Vagina (tissue), 2 donors: ENCODE data around the gene DNLZ. TPM values are rescaled to one million over a fixed set of nuclear protein-coding genes. Genes with fewer than 3 reads are reported as not detected.
A peak's percentile ranks its signal among the peaks of the same experiment; 100 is the strongest.

Experiments used
- DNase-seq, 2 donors: peaks; one replicate each; pipeline ENCODE4 v3.0.0-alpha.2; 2017; ENCODE audit errors: extremely low spot score in 2 of 2
- H3K27ac ChIP-seq: fragments of 200-600 bp; sonication (generic); one replicate; pipeline ENCODE4 v1.5.1; 2019
- H3K27me3 ChIP-seq: fragments of 200-600 bp; sonication (generic); one replicate; pipeline ENCODE4 v1.5.1; 2019
- H3K36me3 ChIP-seq, 2 donors: fragments of 200-600 bp; sonication (generic); one replicate each; pipeline ENCODE4 v1.5.1; 2017 to 2019
- H3K4me1 ChIP-seq: fragments of 200-600 bp; sonication (generic); one replicate; pipeline ENCODE4 v1.5.1; 2019
- H3K4me3 ChIP-seq, 2 donors: fragments of 200-600 bp; sonication (generic); 1 replicate in 1 of 2; 2 replicates in 1 of 2; pipeline ENCODE4 v1.5.1; 2016 to 2019
- H3K9me3 ChIP-seq: fragments of 200-600 bp; sonication (generic); one replicate; pipeline ENCODE4 v1.5.1; 2019
- CTCF ChIP-seq, 3 experiments: fragments of 450-650 bp in 2 of 3; fragments of 200-600 bp in 1 of 3; sonication (generic) in 1 of 3; IDR thresholded peaks; one replicate each; pipeline ENCODE4 v1.5.1; 2017 to 2019; ENCODE audit warnings: antibody characterized with exemption in 3 of 3, mild to moderate bottlenecking in 2 of 3, moderate library complexity in 2 of 3
- POLR2A ChIP-seq, 2 donors: fragments of 450-650 bp; IDR thresholded peaks; one replicate each; pipeline ENCODE4 v1.6.1; 2017; ENCODE audit warnings: antibody characterized with exemption in 2 of 2, mild to moderate bottlenecking in 2 of 2, moderate library complexity in 2 of 2
- POLR2AphosphoS5 ChIP-seq, 2 donors: sonication (generic); formaldehyde crosslinking; IDR thresholded peaks; one replicate each; pipeline ENCODE4 v1.9.0; 2017; ENCODE audit warnings: antibody characterized with exemption in 2 of 2, mild to moderate bottlenecking in 2 of 2, low read depth in 1 of 2; ENCODE audit not compliant: insufficient read depth in 1 of 2
- intact Hi-C: fragments of 100-400 bp; cut with DNase I; formaldehyde crosslinking; loops from one replicate; pipeline ENCODE4 v1.15.1; 2023
- total RNA-seq: library from RNA; depleted of rRNA; stranded (reverse); fragments of >200 nt; gene quantifications from one replicate; pipeline ENCODE4 v1.2.3, GENCODE V29; 2016

The DNLZ gene
- total RNA-seq = 25.0 TPM

- H3K4me3 ChIP-seq = peak within 1 kb of the TSS; percentile 75 to 99
- H3K36me3 ChIP-seq = no peaks in the 10 kb centered on the region
- no peaks in the 10 kb centered on the region for H3K27me3 ChIP-seq
- intact Hi-C loops = loop anchor here (10.0 kb wide), 1 partner anchor 49 kb away; no protein-coding TSS in a partner anchor
- peak within 1 kb of the TSS; percentile 82 for H3K27ac ChIP-seq
- H3K4me1 ChIP-seq = peaks cover 39% of the 10 kb centered on the region
- no peaks in the 10 kb centered on the region for H3K9me3 ChIP-seq
- DNase-seq = peak in 1 of 2 donors; percentile 96
- TF ChIP-seq CTCF (IDR thresholded peaks at IDR 0.05) (peak; percentile 94 to 99 (median 97)), POLR2AphosphoS5 (IDR thresholded peaks at IDR 0.05; ENCODE audit: insufficient read depth in 1 of 2, low read depth in 1 of 2) (peak in 1 of 2 donors; percentile 85), POLR2A (IDR thresholded peaks at IDR 0.05) (peak in 1 of 2 donors; percentile 45)
Measured at GRCh38 chr9:136363106-136363948, at the start of gene DNLZ. Gene DNLZ (minus strand): TSS chr9:136363744. CDS start chr9:136363714, 30 bp downstream.

- intact Hi-C loops = no loop called here
- H3K4me1 ChIP-seq = peaks cover 36% of the 10 kb centered on the region
- H3K36me3 ChIP-seq = peaks cover 0 to 54% of the 10 kb centered on the region in 2 donors
- no peaks in the 10 kb centered on the region for H3K9me3 ChIP-seq
- no peaks in the 10 kb centered on the region for H3K27me3 ChIP-seq
- no peak overlapping the region for H3K27ac ChIP-seq
- H3K4me3 ChIP-seq = no peak overlapping the region
- no peak for DNase-seq
- TF ChIP-seq POLR2AphosphoS5 (IDR thresholded peaks at IDR 0.05; ENCODE audit: insufficient read depth in 1 of 2, low read depth in 1 of 2) (no peak), CTCF (IDR thresholded peaks at IDR 0.05) (no peak), POLR2A (IDR thresholded peaks at IDR 0.05) (no peak)
Measured at GRCh38 chr9:136412962-136413361, 49.4 kb upstream of the DNLZ start.

- H3K4me3 ChIP-seq = peak overlapping the region; percentile 76 to 89
- TF ChIP-seq POLR2AphosphoS5 (IDR thresholded peaks at IDR 0.05; ENCODE audit: insufficient read depth in 1 of 2, low read depth in 1 of 2) (no peak), POLR2A (IDR thresholded peaks at IDR 0.05) (no peak), CTCF (IDR thresholded peaks at IDR 0.05) (no peak)
- intact Hi-C loops = no loop called here
- peaks cover 0 to 47% of the 10 kb centered on the region in 2 donors for H3K36me3 ChIP-seq
- H3K27me3 ChIP-seq = no peaks in the 10 kb centered on the region
- H3K4me1 ChIP-seq = peaks cover 36% of the 10 kb centered on the region
- H3K27ac ChIP-seq = no peak overlapping the region
- H3K9me3 ChIP-seq = no peaks in the 10 kb centered on the region
- no peak for DNase-seq
Measured at GRCh38 chr9:136411378-136411777, 47.8 kb upstream of the DNLZ start.

- DNase-seq = no peak
Measured at GRCh38 chr9:136410500-136411287, 47.1 kb upstream of the DNLZ start, which contains the start of the genes ENTR1 and PMPCA. Gene ENTR1 (minus strand): TSS chr9:136410614. CDS start chr9:136410397, 217 bp downstream. Gene PMPCA (plus strand): TSS chr9:136410658. CDS start chr9:136410669, 11 bp downstream.

More at GRCh38 chr9:136410500-136411287, 47.1 kb upstream of the DNLZ start, which contains the start of the genes ENTR1 and PMPCA:
- Histone ChIP-seq H3K27ac (peak within 1 kb of the TSS; percentile 73), H3K27me3 (no peaks in the 10 kb centered on the region), H3K4me3 (peak within 1 kb of the TSS; percentile 76 to 89), H3K36me3 (peaks cover 0 to 46% of the 10 kb centered on the region in 2 donors), H3K4me1 (peaks cover 36% of the 10 kb centered on the region), H3K9me3 (no peaks in the 10 kb centered on the region)
- TF ChIP-seq POLR2AphosphoS5 (IDR thresholded peaks at IDR 0.05; ENCODE audit: insufficient read depth in 1 of 2, low read depth in 1 of 2) (peak; percentile 76 to 94), POLR2A (IDR thresholded peaks at IDR 0.05) (peak in 1 of 2 donors; percentile 75), CTCF (IDR thresholded peaks at IDR 0.05) (no peak)
- intact Hi-C loops = no loop called here
